ENCODE measurements around the gene PPP3R1.

The PPP3R1 gene

GRCh38 chr2:68225119-68225632, 27.2 kb downstream of the PPP3R1 start (continued):
- TF ChIP-seq POU6F1 (CRISPR knock-in tag; IDR thresholded peaks at IDR 0.05; ENCODE audit: borderline replicate concordance, low read depth) = no peak
- TF ChIP-seq ZC3H10 (CRISPR knock-in tag; IDR thresholded peaks at IDR 0.05) = no peak
- no peak for TF ChIP-seq ARNTL (CRISPR knock-in tag; IDR thresholded peaks at IDR 0.05; ENCODE audit: borderline replicate concordance, low read depth)
- no peak for TF ChIP-seq CREB5 (CRISPR knock-in tag; IDR thresholded peaks at IDR 0.05; ENCODE audit: low read depth)
- no peak for TF ChIP-seq ISL1 (CRISPR knock-in tag; IDR thresholded peaks at IDR 0.05)

DNA sequence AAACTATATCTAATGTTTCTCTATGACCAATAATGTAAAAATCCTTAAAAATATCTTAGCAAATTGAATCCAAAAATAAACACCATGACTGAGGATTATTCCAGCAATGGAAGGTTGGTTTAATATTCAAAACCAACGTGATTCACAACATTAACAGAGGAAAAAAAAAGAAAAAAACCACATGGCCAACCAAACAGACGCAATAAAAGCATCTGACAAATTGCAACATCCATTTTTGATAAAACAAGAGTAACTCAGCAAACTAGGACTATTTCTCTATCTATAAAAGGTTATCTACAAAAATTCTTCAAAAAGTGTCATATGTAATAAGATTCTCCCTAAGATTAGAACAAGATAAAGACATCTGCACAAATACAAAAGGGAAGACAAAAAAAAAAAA, 28.9 kb downstream of the PPP3R1 start:
- ATAC-seq = no peak
- 0 out of 2 replicates have a peak, but pooled peaks have one; percentile 10 for TF ChIP-seq ISL1 (CRISPR knock-in tag; IDR thresholded peaks at IDR 0.05)
- no peak for TF ChIP-seq ZNF8 (CRISPR knock-in tag; IDR thresholded peaks at IDR 0.05)

DNA sequence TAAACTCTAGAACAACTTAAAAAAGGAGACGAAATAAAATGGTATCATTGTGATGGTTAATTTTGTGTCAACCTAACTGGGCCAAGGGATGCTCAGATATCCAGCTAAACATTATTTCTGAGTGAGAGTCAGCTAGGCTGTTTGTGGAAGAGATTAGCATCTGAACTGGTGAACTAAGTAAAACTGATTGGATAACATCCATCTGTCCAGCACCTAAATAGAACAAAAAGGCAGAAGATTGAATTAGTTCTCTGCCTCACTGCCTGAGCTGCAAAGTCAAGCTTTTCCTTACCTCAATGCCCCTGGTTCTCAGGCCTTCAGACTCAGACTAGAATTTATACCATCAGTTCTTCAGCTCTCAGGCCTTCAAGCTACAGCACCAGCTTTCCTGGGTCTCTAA, 30.0 kb downstream of the PPP3R1 start:
- TF ChIP-seq BACH2 (CRISPR knock-in tag; IDR thresholded peaks at IDR 0.05; ENCODE audit: borderline replicate concordance) (no peak), RARB (CRISPR knock-in tag; IDR thresholded peaks at IDR 0.05) (no peak), TSHZ2 (CRISPR knock-in tag; IDR thresholded peaks at IDR 0.05) (no peak), ISL1 (CRISPR knock-in tag; IDR thresholded peaks at IDR 0.05) (peak; percentile 49; the same call in 1 of the 2 replicates), ARNTL (CRISPR knock-in tag; IDR thresholded peaks at IDR 0.05; ENCODE audit: borderline replicate concordance, low read depth) (no peak), ZNF70 (CRISPR knock-in tag; IDR thresholded peaks at IDR 0.05) (no peak)

GRCh38 chr2:68218343-68218901, 33.9 kb downstream of the PPP3R1 start:
- no peak for ATAC-seq

More for the DNA sequence above, 30.0 kb downstream of the PPP3R1 start:
- no peak; the same call in 2 of the 3 replicates for ATAC-seq

More at GRCh38 chr2:68218343-68218901, 33.9 kb downstream of the PPP3R1 start:
- TF ChIP-seq ZNF8 (CRISPR knock-in tag; IDR thresholded peaks at IDR 0.05) = no peak
- no peak for TF ChIP-seq GLIS3 (CRISPR knock-in tag; IDR thresholded peaks at IDR 0.05)
- TF ChIP-seq ZNF70 (CRISPR knock-in tag; IDR thresholded peaks at IDR 0.05) = no peak
- TF ChIP-seq BACH2 (CRISPR knock-in tag; IDR thresholded peaks at IDR 0.05; ENCODE audit: borderline replicate concordance) = no peak
- no peak for TF ChIP-seq TSHZ2 (CRISPR knock-in tag; IDR thresholded peaks at IDR 0.05)
- TF ChIP-seq CREB5 (CRISPR knock-in tag; IDR thresholded peaks at IDR 0.05; ENCODE audit: low read depth) = no peak
- TF ChIP-seq, protein P1, sequence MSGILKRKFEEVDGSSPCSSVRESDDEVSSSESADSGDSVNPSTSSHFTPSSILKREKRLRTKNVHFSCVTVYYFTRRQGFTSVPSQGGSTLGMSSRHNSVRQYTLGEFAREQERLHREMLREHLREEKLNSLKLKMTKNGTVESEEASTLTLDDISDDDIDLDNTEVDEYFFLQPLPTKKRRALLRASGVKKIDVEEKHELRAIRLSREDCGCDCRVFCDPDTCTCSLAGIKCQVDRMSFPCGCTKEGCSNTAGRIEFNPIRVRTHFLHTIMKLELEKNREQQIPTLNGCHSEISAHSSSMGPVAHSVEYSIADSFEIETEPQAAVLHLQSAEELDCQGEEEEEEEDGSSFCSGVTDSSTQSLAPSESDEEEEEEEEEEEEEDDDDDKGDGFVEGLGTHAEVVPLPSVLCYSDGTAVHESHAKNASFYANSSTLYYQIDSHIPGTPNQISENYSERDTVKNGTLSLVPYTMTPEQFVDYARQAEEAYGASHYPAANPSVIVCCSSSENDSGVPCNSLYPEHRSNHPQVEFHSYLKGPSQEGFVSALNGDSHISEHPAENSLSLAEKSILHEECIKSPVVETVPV (CRISPR knock-in tag; IDR thresholded peaks at IDR 0.05) = no peak

All from SK-N-SH treated with all-trans-retinoic acid at 6 μM for 48 hours (cell line).